ENCODE measurements around the gene SRP9.

The SRP9 gene, protein sequence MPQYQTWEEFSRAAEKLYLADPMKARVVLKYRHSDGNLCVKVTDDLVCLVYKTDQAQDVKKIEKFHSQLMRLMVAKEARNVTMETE

GRCh38 chr1:225777583-225778336 lies at the start of gene SRP9:
TSS of gene SRP9 (plus strand) at chr1:225777826. CDS start at chr1:225777941, 115 bp downstream.
- Histone ChIP-seq H3K27me3 (ENCODE audit: control insufficient read depth in 5 of 5, insufficient read depth in 4 of 5, low read length in 5 of 5) (no peaks in the 10 kb centered on the region), H3K27ac (ENCODE audit: low read depth, low read length) (peak within 1 kb of the TSS; percentile 89), H3K4me1 (ENCODE audit: control insufficient read depth in 5 of 5, insufficient read depth in 5 of 5, low read length in 5 of 5) (peaks cover 0 to 50% (median 43%) of the 10 kb centered on the region in 5 donors), H3K9me3 (ENCODE audit: control insufficient read depth in 5 of 5, low read length in 5 of 5) (no peaks in the 10 kb centered on the region), H3K36me3 (ENCODE audit: control insufficient read depth in 5 of 5, insufficient read depth in 5 of 5, low read length in 5 of 5) (no peaks in the 10 kb centered on the region), H3K4me3 (ENCODE audit: low read depth in 1 of 5, low read length in 5 of 5) (peak within 1 kb of the TSS; percentile 77 to 97 (median 94)), H3K9ac (ENCODE audit: low read length in 5 of 5) (peak within 1 kb of the TSS; percentile 50 to 98 (median 94))

DNA sequence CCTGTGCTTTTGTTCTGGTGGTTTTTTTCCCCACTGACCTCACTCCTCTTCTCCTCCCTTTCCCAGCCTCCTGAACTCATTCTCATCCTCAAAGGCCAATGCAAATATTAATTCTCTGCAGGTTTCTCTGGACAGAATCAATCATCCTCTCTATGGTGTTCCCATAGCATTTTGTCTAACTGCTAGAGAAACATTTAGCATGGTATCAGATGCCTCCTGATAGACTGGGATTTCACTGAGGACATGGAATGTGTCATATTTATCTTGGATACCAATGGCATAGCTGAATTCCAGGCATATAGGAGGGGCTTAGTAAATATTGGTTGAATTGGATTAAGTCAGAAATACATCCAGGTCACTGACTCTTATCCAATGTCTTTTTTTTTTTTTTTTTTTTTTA lies 46.1 kb upstream of the SRP9 start:
- no peaks in the 10 kb centered on the region for H3K27me3 ChIP-seq (ENCODE audit: control insufficient read depth in 5 of 5, insufficient read depth in 4 of 5, low read length in 5 of 5)
- H3K9ac ChIP-seq (ENCODE audit: low read length in 5 of 5), result no peak overlapping the region
- no peak overlapping the region for H3K4me3 ChIP-seq (ENCODE audit: low read depth in 1 of 5, low read length in 5 of 5)
- peaks cover 11 to 15% (median 15%) of the 10 kb centered on the region in 5 donors for H3K4me1 ChIP-seq (ENCODE audit: control insufficient read depth in 5 of 5, insufficient read depth in 5 of 5, low read length in 5 of 5)
- H3K27ac ChIP-seq (ENCODE audit: low read depth, low read length), result no peak overlapping the region
- no peaks in the 10 kb centered on the region for H3K9me3 ChIP-seq (ENCODE audit: control insufficient read depth in 5 of 5, low read length in 5 of 5)
- H3K36me3 ChIP-seq (ENCODE audit: control insufficient read depth in 5 of 5, insufficient read depth in 5 of 5, low read length in 5 of 5), result no peaks in the 10 kb centered on the region

GRCh38 chr1:225733254-225733653 lies 44.4 kb upstream of the SRP9 start:
- no peaks in the 10 kb centered on the region for H3K36me3 ChIP-seq (ENCODE audit: control insufficient read depth in 5 of 5, insufficient read depth in 5 of 5, low read length in 5 of 5)
- H3K4me1 ChIP-seq (ENCODE audit: control insufficient read depth in 5 of 5, insufficient read depth in 5 of 5, low read length in 5 of 5), result peaks cover 13 to 27% (median 26%) of the 10 kb centered on the region in 5 donors
- no peaks in the 10 kb centered on the region for H3K27me3 ChIP-seq (ENCODE audit: control insufficient read depth in 5 of 5, insufficient read depth in 4 of 5, low read length in 5 of 5)
- no peak overlapping the region for H3K27ac ChIP-seq (ENCODE audit: low read depth, low read length)
- no peaks in the 10 kb centered on the region for H3K9me3 ChIP-seq (ENCODE audit: control insufficient read depth in 5 of 5, low read length in 5 of 5)
- H3K9ac ChIP-seq (ENCODE audit: low read length in 5 of 5), result no peak overlapping the region
- no peak overlapping the region for H3K4me3 ChIP-seq (ENCODE audit: low read depth in 1 of 5, low read length in 5 of 5)

DNA sequence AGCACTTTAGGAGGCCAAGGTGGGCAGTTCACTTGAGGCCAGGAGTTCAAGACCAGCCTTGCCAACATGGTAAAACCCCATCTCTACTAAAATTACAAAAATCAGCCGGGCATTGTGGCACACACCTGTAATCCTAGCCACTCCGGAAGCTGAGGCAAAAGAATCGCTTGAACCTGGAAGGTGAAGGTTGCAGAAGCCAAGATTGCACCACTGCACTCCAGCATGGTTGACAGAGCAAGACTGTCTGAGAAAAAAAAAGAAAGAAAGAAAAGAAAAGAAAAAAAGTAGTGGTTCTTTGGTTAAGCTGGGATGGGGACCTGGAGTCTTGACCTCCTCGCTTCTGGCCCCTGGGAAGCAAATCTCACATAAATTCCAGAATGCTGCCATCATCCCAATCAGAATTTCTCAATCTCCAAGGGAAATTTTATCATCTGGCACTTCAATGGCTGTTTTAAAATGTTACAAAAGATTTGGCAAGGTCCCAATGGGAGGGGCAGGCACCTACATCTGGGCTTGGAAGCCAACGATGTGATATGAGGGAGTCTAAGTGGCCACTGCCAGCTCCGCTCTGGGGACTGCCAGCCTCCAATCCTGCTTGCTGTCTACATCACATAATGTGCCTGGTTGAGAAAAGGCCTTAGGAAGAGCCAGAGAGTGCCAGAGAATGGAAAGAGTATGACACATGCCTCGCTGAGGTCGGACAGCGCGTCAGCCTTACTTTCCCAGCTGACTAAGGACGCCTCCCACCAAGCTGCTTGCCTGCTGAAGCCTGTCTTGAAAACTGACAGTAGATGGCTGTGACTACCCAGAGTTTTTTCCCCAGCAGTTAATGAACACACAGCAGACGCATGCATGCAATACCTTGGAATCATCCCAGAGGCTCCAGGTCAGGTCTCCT lies 42.1 kb upstream of the SRP9 start:
- H3K36me3 ChIP-seq (ENCODE audit: control insufficient read depth in 5 of 5, insufficient read depth in 5 of 5, low read length in 5 of 5), result no peaks in the 10 kb centered on the region
- H3K4me1 ChIP-seq (ENCODE audit: control insufficient read depth in 5 of 5, insufficient read depth in 5 of 5, low read length in 5 of 5), result peaks cover 13 to 27% (median 26%) of the 10 kb centered on the region in 5 donors
- H3K9me3 ChIP-seq (ENCODE audit: control insufficient read depth in 5 of 5, low read length in 5 of 5), result no peaks in the 10 kb centered on the region
- H3K27ac ChIP-seq (ENCODE audit: low read depth, low read length), result peak overlapping the region; percentile 63
- no peak overlapping the region for H3K4me3 ChIP-seq (ENCODE audit: low read depth in 1 of 5, low read length in 5 of 5)
- no peak overlapping the region for H3K9ac ChIP-seq (ENCODE audit: low read length in 5 of 5)
- no peaks in the 10 kb centered on the region for H3K27me3 ChIP-seq (ENCODE audit: control insufficient read depth in 5 of 5, insufficient read depth in 4 of 5, low read length in 5 of 5)

DNA sequence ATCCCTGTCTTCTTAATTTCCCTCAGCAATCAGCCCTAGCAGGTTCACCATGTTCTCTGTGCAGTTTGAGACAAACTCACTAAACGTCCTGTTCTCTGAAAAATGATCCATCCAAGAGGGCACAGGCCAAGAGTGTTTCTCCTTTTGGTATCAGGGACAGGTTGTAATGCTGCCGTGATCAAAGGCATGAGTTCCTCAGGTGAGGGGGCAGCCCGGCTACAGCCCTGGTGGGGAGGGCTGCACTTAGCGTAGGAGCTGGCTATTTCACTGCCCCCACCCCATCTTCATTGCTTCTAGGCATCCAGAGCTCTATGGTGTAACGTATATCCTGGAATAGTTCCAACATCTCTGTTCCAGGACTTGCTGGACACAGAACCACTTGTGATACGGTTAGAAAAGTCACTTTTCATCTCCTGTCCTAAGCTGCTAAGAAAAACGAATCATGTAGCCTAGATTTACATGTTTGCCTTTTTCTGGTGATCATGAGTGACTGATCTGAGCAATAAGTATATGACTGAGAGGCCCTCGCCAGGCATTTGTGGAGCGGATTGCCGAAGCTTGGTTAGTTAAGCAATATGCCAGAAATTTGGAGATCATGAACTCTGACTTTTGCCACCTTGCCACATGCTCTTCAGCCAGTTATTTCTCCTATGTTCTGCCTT lies 41.1 kb upstream of the SRP9 start:
- H3K4me1 ChIP-seq (ENCODE audit: control insufficient read depth in 5 of 5, insufficient read depth in 5 of 5, low read length in 5 of 5), result peaks cover 13 to 27% (median 26%) of the 10 kb centered on the region in 5 donors
- peak overlapping the region in 1 of 5 donors; percentile 4 for H3K4me3 ChIP-seq (ENCODE audit: low read depth in 1 of 5, low read length in 5 of 5)
- peak overlapping the region; percentile 63 for H3K27ac ChIP-seq (ENCODE audit: low read depth, low read length)

DNA sequence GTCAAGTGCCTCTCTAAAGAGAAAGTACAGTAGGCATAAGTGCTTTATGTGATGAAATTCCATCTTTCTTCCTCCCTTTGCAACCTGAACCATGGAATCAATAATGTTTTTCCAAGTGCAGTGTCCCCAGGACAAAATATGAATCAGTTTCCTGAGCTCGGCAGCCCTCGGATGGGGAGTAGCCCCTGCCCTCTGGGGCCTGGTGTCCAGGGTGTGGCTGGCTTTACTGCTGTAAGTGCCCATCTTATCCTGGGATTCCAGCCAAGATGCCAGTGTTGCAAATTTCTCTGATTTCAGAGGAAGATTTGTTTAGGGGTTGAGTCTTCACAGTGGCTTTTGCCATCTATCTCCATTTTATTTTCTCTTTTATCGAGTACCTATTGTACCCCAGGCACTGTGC lies 40.5 kb upstream of the SRP9 start:
- Histone ChIP-seq H3K9ac (ENCODE audit: low read length in 5 of 5) (peak overlapping the region in 1 of 5 donors; percentile 31), H3K36me3 (ENCODE audit: control insufficient read depth in 5 of 5, insufficient read depth in 5 of 5, low read length in 5 of 5) (no peaks in the 10 kb centered on the region), H3K4me3 (ENCODE audit: low read depth in 1 of 5, low read length in 5 of 5) (no peak overlapping the region), H3K9me3 (ENCODE audit: control insufficient read depth in 5 of 5, low read length in 5 of 5) (no peaks in the 10 kb centered on the region), H3K27me3 (ENCODE audit: control insufficient read depth in 5 of 5, insufficient read depth in 4 of 5, low read length in 5 of 5) (no peaks in the 10 kb centered on the region), H3K4me1 (ENCODE audit: control insufficient read depth in 5 of 5, insufficient read depth in 5 of 5, low read length in 5 of 5) (peaks cover 13 to 27% (median 26%) of the 10 kb centered on the region in 5 donors), H3K27ac (ENCODE audit: low read depth, low read length) (no peak overlapping the region)

More for the DNA sequence above, 41.1 kb upstream of the SRP9 start:
- H3K9ac ChIP-seq (ENCODE audit: low read length in 5 of 5), result no peak overlapping the region
- H3K36me3 ChIP-seq (ENCODE audit: control insufficient read depth in 5 of 5, insufficient read depth in 5 of 5, low read length in 5 of 5), result no peaks in the 10 kb centered on the region
- H3K9me3 ChIP-seq (ENCODE audit: control insufficient read depth in 5 of 5, low read length in 5 of 5), result no peaks in the 10 kb centered on the region
- H3K27me3 ChIP-seq (ENCODE audit: control insufficient read depth in 5 of 5, insufficient read depth in 4 of 5, low read length in 5 of 5), result no peaks in the 10 kb centered on the region

GRCh38 chr1:225737866-225738265 lies 39.8 kb upstream of the SRP9 start:
- peaks cover 13 to 27% (median 26%) of the 10 kb centered on the region in 5 donors for H3K4me1 ChIP-seq (ENCODE audit: control insufficient read depth in 5 of 5, insufficient read depth in 5 of 5, low read length in 5 of 5)
- H3K36me3 ChIP-seq (ENCODE audit: control insufficient read depth in 5 of 5, insufficient read depth in 5 of 5, low read length in 5 of 5), result no peaks in the 10 kb centered on the region
- H3K9ac ChIP-seq (ENCODE audit: low read length in 5 of 5), result no peak overlapping the region
- no peak overlapping the region for H3K4me3 ChIP-seq (ENCODE audit: low read depth in 1 of 5, low read length in 5 of 5)
- no peaks in the 10 kb centered on the region for H3K9me3 ChIP-seq (ENCODE audit: control insufficient read depth in 5 of 5, low read length in 5 of 5)
- H3K27me3 ChIP-seq (ENCODE audit: control insufficient read depth in 5 of 5, insufficient read depth in 4 of 5, low read length in 5 of 5), result no peaks in the 10 kb centered on the region
- no peak overlapping the region for H3K27ac ChIP-seq (ENCODE audit: low read depth, low read length)

DNA sequence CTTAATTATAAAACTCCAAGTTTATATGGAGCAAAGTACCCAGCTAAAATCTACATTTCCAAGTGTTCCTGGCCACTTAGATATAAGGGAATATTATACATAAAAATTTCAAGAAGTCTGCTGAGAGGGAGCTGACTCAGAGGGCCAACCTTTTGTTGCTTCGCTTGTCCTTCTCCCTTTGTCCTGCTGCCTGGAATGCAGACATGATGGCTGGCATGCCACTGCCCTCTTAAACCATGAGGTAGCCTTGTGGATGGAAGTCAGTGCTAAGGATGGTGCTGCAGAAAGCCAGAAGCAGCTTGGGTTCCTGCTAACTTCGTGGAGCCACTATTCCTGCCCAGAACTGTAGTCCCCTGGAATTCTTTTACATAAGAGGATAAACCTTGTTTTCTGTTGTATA lies 38.9 kb upstream of the SRP9 start:
- no peaks in the 10 kb centered on the region for H3K27me3 ChIP-seq (ENCODE audit: control insufficient read depth in 5 of 5, insufficient read depth in 4 of 5, low read length in 5 of 5)
- H3K36me3 ChIP-seq (ENCODE audit: control insufficient read depth in 5 of 5, insufficient read depth in 5 of 5, low read length in 5 of 5), result no peaks in the 10 kb centered on the region
- H3K9ac ChIP-seq (ENCODE audit: low read length in 5 of 5), result no peak overlapping the region
- peaks cover 13 to 27% (median 26%) of the 10 kb centered on the region in 5 donors for H3K4me1 ChIP-seq (ENCODE audit: control insufficient read depth in 5 of 5, insufficient read depth in 5 of 5, low read length in 5 of 5)
- no peak overlapping the region for H3K4me3 ChIP-seq (ENCODE audit: low read depth in 1 of 5, low read length in 5 of 5)
- H3K9me3 ChIP-seq (ENCODE audit: control insufficient read depth in 5 of 5, low read length in 5 of 5), result no peaks in the 10 kb centered on the region
- H3K27ac ChIP-seq (ENCODE audit: low read depth, low read length), result no peak overlapping the region

DNA sequence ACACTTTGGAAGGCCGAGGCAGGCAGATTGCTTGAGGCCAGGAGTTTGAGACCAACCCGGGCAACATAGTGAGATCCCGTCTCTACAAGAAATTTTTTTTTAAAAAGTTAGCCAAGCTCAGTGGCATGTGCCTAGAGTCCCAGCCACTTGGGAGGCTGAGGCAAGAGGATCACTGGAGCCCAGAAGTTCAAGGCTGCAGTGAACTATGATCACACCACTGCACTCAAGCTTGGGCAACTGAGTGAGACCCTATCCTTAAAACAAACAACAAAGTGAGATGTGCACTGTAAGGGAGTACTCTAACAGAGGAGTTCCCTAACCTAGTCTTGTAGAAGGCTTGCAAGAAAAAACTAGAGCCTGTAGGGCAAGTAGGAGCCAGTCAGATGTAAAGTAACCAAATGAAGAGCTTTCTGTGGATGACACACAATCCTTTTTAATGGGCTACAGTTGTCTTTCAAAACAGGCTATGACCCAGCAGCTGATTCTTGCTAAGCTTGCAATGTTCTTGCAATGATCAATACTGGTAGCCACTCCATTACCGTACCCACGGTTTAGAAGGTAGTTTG lies 38.0 kb upstream of the SRP9 start:
- H3K27ac ChIP-seq (ENCODE audit: low read depth, low read length), result no peak overlapping the region
- H3K4me3 ChIP-seq (ENCODE audit: low read depth in 1 of 5, low read length in 5 of 5), result no peak overlapping the region
- H3K9me3 ChIP-seq (ENCODE audit: control insufficient read depth in 5 of 5, low read length in 5 of 5), result no peaks in the 10 kb centered on the region
- no peaks in the 10 kb centered on the region for H3K27me3 ChIP-seq (ENCODE audit: control insufficient read depth in 5 of 5, insufficient read depth in 4 of 5, low read length in 5 of 5)
- H3K36me3 ChIP-seq (ENCODE audit: control insufficient read depth in 5 of 5, insufficient read depth in 5 of 5, low read length in 5 of 5), result no peaks in the 10 kb centered on the region
- H3K4me1 ChIP-seq (ENCODE audit: control insufficient read depth in 5 of 5, insufficient read depth in 5 of 5, low read length in 5 of 5), result peaks cover 13 to 27% (median 26%) of the 10 kb centered on the region in 5 donors
- H3K9ac ChIP-seq (ENCODE audit: low read length in 5 of 5), result no peak overlapping the region
